Esophagus muscularis mucosa (tissue), 4 donors: ENCODE results near the gene LPIN2. TPM values are rescaled to one million over a fixed set of nuclear protein-coding genes. Genes with fewer than 3 reads are reported as not detected.

ENCODE experiments used
- DNase-seq: peaks from one replicate; pipeline ENCODE4 v3.0.0-alpha.2; 2017; ENCODE audit errors: extremely low spot score
- H3K27ac ChIP-seq, 4 donors: fragments of 200-600 bp; sonication (generic); replicated peaks in 1 of 4; 1 replicate in 3 of 4; 2 replicates in 1 of 4; pipeline ENCODE4 v1.5.1; 2016 to 2019; ENCODE audit warnings: mild to moderate bottlenecking in 1 of 4
- H3K27me3 ChIP-seq, 4 donors: fragments of 200-600 bp; sonication (generic); one replicate each; pipeline versions ENCODE4 v1.5.1 to v1.6.0; 2016 to 2019
- H3K36me3 ChIP-seq, 4 donors: fragments of 200-600 bp; sonication (generic); one replicate each; pipeline ENCODE4 v1.5.1; 2016 to 2019
- H3K4me1 ChIP-seq, 4 donors: fragments of 200-600 bp; sonication (generic); one replicate each; pipeline ENCODE4 v1.5.1; 2016 to 2019
- H3K4me3 ChIP-seq, 4 donors: fragments of 200-600 bp; sonication (generic); 1 replicate in 2 of 4; 2 replicates in 2 of 4; pipeline ENCODE4 v1.5.1; 2016 to 2019; ENCODE audit warnings: mild to moderate bottlenecking in 4 of 4, moderate library complexity in 1 of 4
- H3K9me3 ChIP-seq, 4 donors: fragments of 200-600 bp; sonication (generic); 1 replicate in 3 of 4; 2 replicates in 1 of 4; pipeline ENCODE4 v1.5.1; 2016 to 2019
- EP300 ChIP-seq: sonication (generic); formaldehyde crosslinking; IDR thresholded peaks from one replicate; pipeline ENCODE4 v1.6.1; 2017; ENCODE audit warnings: antibody characterized with exemption
- POLR2A ChIP-seq: fragments of 450-650 bp; IDR thresholded peaks from one replicate; pipeline ENCODE4 v1.6.1; 2017; ENCODE audit warnings: antibody characterized with exemption, moderate library complexity, mild to moderate bottlenecking, low read depth
- POLR2AphosphoS5 ChIP-seq, 2 donors: sonication (generic); formaldehyde crosslinking; IDR thresholded peaks; one replicate each; pipeline ENCODE4 v1.6.1; 2017; ENCODE audit warnings: antibody characterized with exemption in 2 of 2
- WGBS: methylation state at CpG from one replicate; pipeline ENCODE4 v1.1.5; 2018; 5-methylcytosine and 5-hydroxymethylcytosine counted together
- intact Hi-C: fragments of 100-400 bp; cut with DNase I; formaldehyde crosslinking; loops from one replicate; pipeline ENCODE4 v1.15.1; 2023
- total RNA-seq, 4 donors: library from RNA; depleted of rRNA; stranded (reverse); fragments of >200 nt; gene quantifications; one replicate each; pipeline versions ENCODE4 v1.1.0 to v1.2.1, GENCODE V29; 2016
- TF ChIP-seq, protein P1 (sequence below), 3 experiments: fragments of 200-600 bp in 2 of 3; fragments of 450-650 bp in 1 of 3; sonication (generic) in 2 of 3; IDR thresholded peaks; one replicate each; pipeline ENCODE4 v1.5.1; 2017 to 2019; ENCODE audit warnings: antibody characterized with exemption in 3 of 3, mild to moderate bottlenecking in 2 of 3, moderate library complexity in 1 of 3

LPIN2 gene
- total RNA-seq, 4 donors from 2014 or later: 15.4 to 26.9 (median 24.8) TPM

DNA sequence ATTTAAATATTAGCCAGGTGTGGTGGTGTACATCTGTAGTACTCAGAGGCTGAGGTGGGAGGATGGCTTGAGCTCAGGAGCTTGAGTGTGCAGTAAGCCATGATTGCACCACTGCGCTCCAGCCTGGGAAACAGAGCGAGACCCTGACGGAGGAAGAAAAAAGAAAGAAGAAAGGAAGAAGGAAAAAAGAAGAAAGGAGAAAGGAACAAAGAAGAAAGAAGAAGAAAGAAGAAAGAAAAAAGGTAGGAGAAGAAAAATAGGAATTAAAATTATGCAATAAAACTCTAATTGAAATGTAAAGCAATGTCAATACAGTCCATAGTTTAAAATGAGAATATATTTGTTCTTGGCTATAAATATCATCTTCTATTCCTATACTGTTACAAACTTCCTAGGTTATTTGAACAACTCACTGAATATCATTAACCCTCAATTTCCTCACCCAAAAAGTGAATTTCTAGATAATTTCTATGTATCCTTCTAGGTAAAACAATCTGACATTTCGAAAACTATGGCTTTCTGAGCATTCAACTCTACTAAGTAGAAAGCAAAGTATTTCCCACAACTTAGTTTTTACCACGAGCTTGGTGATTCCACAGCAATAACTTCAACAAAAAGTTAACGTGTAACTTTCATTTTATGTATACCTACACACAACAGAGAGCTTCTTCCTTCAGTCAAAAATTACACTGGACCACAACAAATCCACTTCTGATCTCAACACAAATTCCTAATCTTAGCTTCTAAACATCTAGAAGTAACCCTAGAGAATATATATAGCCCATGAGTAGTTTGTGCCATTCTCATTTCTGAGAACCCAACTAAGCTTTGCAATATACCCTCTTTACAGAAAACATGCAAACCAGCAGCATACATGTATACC is 19.7 kb downstream of the LPIN2 start:
- intact Hi-C loops: no loop called here
- H3K27ac ChIP-seq: no peak overlapping the region
- WGBS: 79% methylated on average over 6 of the region's 6 CpGs

DNA sequence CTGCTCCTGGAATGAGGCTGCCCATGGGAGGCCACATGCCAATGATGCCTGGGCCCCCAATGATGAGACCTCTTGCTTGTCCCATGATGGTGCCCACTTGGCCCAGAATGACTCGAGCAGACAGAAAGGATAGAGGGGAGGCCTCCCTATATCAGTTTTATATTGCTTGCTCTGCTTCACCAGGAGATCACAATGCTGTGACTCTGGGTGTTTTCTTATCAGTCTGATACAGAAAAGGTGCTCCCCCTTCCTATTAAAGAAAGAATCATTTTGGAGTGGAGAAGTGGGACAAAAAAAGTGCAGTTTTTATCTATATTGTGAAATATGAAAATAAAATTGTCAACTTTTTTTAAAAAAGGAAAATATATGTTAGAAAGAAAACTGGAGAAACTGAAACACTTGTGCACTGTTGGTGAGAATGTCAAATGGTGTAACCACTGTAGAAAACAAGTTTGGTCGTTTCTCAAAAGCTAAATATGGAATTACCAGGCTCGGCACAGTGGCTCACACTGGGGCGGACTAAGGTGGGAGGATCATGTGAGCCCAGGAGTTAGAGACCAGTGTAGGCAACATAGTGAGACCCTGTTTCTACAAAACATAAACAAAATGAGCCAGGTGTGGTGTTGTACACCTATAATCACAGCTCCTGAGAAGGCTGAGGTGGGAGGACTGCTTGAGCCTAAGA is 21.8 kb downstream of the LPIN2 start:
- TF ChIP-seq, protein P1, sequence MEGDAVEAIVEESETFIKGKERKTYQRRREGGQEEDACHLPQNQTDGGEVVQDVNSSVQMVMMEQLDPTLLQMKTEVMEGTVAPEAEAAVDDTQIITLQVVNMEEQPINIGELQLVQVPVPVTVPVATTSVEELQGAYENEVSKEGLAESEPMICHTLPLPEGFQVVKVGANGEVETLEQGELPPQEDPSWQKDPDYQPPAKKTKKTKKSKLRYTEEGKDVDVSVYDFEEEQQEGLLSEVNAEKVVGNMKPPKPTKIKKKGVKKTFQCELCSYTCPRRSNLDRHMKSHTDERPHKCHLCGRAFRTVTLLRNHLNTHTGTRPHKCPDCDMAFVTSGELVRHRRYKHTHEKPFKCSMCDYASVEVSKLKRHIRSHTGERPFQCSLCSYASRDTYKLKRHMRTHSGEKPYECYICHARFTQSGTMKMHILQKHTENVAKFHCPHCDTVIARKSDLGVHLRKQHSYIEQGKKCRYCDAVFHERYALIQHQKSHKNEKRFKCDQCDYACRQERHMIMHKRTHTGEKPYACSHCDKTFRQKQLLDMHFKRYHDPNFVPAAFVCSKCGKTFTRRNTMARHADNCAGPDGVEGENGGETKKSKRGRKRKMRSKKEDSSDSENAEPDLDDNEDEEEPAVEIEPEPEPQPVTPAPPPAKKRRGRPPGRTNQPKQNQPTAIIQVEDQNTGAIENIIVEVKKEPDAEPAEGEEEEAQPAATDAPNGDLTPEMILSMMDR (IDR thresholded peaks at IDR 0.05): no peak
- no peak for TF ChIP-seq POLR2AphosphoS5 (IDR thresholded peaks at IDR 0.05)
- no peak for DNase-seq
- H3K9me3 ChIP-seq: no peaks in the 10 kb centered on the region
- no peak overlapping the region for H3K27ac ChIP-seq
- no peak overlapping the region for H3K4me3 ChIP-seq
- no peaks in the 10 kb centered on the region for H3K36me3 ChIP-seq
- 73% methylated on average over 4 of the region's 4 CpGs for WGBS
- no peaks in the 10 kb centered on the region for H3K27me3 ChIP-seq
- intact Hi-C loops: no loop called here
- H3K4me1 ChIP-seq: peaks cover 0 to 23% (median 16%) of the 10 kb centered on the region in 4 donors

More for the DNA sequence above, 19.7 kb downstream of the LPIN2 start:
- Histone ChIP-seq H3K4me1 (peaks cover 13 to 34% (median 29%) of the 10 kb centered on the region in 4 donors), H3K9me3 (no peaks in the 10 kb centered on the region), H3K36me3 (no peaks in the 10 kb centered on the region), H3K27me3 (no peaks in the 10 kb centered on the region), H3K4me3 (no peak overlapping the region)
- DNase-seq: no peak
- no peak for TF ChIP-seq POLR2A
- TF ChIP-seq, protein P1 (IDR thresholded peaks at IDR 0.05): no peak
- TF ChIP-seq EP300: no peak
- TF ChIP-seq POLR2AphosphoS5 (IDR thresholded peaks at IDR 0.05): no peak

DNA sequence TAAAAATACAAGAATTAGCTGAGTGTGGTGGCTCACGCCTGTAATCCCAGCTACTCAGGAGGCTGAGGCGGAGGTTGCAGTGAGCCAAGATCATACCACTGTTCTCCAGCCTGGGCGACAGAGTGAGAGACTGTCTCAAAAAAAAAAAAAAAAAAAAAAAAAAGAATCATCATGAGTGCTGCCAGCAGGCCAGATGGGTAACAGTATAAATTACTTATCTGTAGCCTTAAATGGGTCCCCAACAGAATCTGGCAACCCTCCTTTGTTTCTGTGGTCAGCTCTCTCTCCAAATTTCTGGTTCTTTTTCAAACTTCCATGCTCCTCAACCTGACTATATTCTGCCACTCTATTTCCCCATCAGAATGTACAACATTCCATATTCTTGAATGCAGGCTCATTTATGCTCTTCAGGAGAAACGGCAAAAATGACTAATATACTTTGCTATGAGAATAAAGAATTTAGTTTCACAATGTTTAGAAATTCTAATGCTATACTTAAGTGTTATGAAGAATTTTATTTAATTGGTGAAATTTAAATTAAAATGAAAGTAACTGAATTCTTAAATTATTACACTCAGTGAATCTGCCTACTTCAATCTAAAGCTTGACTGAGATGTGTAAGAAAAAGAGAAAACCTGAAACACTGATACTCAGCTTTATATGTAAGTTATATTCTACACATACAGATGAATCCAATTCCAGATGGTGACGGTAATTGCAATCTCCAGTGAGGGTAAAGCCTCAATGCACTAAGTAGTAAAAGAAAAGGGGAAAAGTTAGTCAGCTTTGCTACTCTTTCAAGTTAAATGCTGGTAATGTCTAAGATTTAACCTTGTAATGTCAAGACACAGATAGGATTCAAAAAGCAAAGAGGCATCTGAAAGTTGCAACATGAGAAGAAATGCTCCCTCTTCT is 24.8 kb downstream of the LPIN2 start:
- DNase-seq: no peak
- Histone ChIP-seq H3K27ac (no peak overlapping the region), H3K4me1 (peaks cover 4 to 23% (median 12%) of the 10 kb centered on the region in 4 donors), H3K9me3 (no peaks in the 10 kb centered on the region), H3K4me3 (no peak overlapping the region), H3K36me3 (no peaks in the 10 kb centered on the region), H3K27me3 (no peaks in the 10 kb centered on the region)
- intact Hi-C loops: loop anchor here (10.0 kb wide), 1 partner anchor 53 kb away; no protein-coding TSS in a partner anchor
- 85% methylated on average over 5 of the region's 5 CpGs for WGBS
- TF ChIP-seq, protein P1 (IDR thresholded peaks at IDR 0.05): no peak
- TF ChIP-seq POLR2AphosphoS5 (IDR thresholded peaks at IDR 0.05): no peak
- TF ChIP-seq EP300: no peak
- no peak for TF ChIP-seq POLR2A

DNA sequence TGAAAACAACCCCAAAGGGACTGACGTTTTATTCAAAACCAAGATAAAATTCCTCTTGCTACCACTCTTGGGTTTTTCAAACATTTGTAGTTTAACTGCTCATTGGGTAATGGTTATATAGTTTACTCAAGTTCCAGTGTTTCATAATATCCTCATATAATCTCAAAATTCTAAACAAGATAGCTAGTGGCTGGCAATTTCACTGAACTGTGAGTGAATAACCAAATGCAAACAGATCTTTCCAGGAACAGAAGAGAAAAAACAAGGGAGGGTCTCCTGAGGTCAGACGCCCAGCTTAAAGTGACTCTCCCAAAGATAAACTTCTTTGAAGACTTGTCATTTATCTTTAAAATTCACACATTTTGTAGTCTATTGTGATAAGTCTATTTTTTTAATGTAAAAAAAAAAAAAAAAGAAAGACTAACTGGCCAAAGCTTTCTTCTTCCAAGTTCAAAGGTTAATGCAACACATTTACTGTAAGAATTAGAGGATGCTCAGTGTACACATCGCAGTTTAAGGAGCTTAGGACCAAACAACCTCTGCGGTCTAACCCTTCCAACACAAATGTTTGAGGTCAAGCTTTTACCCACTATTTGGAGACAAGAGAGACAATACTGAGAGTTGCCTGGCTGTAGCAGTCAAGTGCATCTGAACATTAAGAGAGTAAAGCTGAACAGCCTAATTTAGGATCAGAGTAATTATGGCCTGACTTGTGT is 26.6 kb downstream of the LPIN2 start:
- H3K9me3 ChIP-seq: no peaks in the 10 kb centered on the region
- no peak overlapping the region for H3K4me3 ChIP-seq
- 85% methylated on average over 4 of the region's 4 CpGs for WGBS
- no peaks in the 10 kb centered on the region for H3K36me3 ChIP-seq
- no peak for DNase-seq
- TF ChIP-seq POLR2A (no peak), EP300 (no peak), POLR2AphosphoS5 (IDR thresholded peaks at IDR 0.05) (no peak)
- TF ChIP-seq, protein P1 (IDR thresholded peaks at IDR 0.05): no peak
- H3K4me1 ChIP-seq: peaks cover 22 to 41% (median 29%) of the 10 kb centered on the region in 4 donors
- intact Hi-C loops: loop anchor here (10.0 kb wide), 1 partner anchor 52 kb away; no protein-coding TSS in a partner anchor
- H3K27ac ChIP-seq: no peak overlapping the region
- H3K27me3 ChIP-seq: no peaks in the 10 kb centered on the region
